ENCODE results near the gene AKT1.

Gene AKT1

DNA sequence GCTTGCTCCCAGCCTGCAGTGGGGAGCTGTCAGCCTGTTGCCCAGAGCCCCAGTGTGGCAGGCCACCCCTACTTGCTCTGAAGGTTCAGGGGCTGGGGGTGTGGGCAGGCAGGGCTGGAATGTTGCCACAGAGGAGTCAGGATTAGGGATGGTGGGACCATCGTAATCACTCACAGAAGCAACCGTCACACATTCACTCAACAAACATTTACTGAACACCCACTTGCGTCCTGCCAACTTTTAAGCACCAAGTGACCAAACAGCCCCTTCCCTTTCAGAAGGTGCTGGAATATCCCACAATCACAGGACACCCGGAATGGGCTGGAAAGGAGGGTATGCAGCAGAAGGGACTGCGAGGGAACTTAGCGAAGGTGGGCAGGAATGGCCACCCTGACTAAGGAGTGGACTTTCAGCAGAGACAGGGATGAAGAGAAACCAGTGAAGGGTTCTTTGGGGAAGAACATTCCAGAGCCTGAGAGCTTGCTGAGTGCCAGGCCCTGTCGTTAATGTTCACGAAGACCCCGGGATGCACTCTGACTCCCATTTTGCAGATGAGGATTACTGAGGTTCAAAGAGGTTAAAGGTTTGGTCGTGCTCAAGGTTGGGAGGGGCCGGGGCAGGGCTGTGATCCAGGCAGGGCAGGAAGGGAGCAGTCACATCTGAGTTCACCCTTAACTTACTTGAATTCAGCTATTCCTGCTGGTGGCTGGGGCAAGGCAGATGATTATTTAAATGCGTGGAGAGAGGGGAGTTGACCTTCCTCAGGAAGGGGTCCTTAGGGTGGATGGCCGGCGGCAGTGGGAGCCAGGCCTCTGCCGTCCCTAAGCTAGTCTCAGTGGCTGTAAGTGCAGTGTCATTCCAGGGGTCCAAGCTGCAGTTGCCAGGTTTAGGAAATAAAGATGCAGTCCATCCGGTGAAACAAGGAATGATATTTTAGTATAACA lies 3.0 kb upstream of the AKT1 start:
- no peak for DNase-seq

GRCh38 chr14:104797115-104798044 lies 1.8 kb upstream of the AKT1 start:
- DNase-seq: no peak

DNA sequence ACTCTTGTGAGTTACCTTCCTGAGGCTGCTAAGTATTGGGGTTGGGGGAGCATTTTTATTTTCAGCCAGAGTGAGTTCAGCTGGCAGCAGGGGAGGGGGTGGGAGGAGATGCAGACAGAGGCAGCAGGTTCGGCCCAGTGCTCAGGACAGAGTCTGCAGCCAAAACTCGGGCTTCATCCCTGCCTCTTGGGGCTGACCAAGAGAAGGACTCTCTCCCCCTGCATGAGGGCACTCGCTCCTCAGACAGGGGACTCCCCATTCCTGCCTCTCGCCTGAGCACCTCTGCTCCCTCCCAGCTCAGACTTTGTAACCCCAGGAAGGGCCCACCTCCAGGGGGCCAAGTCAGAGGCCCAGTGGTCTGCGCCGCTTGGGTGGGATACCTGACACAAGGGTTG lies 1.1 kb upstream of the AKT1 start:
- no peak for DNase-seq

DNA sequence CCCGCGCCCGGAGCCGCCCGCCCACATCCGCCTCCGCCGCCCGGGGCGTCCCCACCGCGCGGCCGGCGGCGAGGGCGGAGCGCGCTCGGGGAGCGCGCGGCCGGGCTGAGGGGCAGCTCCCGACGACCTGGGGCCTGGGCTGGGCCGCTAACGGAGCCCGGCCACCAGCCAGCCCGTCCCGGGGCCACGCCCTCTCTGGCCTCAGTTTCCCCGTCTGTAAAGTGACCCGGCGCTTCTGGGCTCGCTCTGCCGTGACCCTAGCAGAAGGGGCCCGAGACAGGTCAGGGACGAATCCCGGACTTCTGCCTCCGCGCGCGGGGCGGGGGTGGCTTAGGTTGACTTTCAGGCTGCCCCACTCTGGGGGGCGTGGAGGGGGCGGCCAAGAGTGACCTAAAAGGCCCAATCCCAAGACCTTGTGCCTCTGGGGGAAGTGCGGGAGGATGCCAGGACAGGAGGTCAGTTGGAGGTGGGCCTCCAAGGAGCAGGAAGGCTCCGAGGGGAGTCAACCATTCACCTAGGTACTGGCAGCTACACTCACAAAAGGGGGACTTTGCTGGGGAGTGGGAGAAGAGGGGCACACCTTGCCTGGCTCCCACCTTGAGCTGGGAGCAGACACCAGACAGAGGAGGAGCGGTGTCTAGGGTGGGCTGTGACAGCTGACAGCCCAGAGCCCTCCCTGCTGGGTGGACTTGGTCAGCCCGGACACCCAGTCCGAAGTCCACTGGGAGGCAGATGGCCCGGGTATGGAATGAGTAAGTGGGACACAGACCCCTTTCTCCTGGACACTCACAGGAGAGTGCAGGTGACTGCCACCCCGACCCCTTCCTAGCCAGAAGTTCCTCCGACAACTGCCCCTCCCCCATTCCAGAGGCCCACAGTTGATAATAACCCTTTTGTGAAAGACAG lies 486 bp upstream of the AKT1 start:
- DNase-seq: peak; percentile 65

DNA sequence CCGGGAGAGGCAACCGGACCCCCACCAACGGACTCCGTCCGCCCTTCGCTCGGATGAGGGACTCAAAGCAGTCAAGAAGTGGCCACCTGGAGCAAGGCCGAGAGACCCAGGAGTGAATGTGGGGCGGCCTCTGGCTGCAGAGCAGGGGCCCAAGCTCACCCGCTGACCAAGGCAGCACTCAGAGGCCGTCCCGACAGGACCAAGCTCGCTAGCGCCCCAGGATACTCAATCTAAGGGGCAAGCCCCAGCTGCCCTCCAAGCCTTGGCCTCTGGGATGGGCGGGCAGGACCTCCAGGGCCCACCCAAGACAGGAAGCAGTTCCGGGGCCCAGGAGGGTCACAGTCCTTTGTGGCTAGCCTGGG lies 936 bp downstream of the AKT1 start:
- DNase-seq: no peak

DNA sequence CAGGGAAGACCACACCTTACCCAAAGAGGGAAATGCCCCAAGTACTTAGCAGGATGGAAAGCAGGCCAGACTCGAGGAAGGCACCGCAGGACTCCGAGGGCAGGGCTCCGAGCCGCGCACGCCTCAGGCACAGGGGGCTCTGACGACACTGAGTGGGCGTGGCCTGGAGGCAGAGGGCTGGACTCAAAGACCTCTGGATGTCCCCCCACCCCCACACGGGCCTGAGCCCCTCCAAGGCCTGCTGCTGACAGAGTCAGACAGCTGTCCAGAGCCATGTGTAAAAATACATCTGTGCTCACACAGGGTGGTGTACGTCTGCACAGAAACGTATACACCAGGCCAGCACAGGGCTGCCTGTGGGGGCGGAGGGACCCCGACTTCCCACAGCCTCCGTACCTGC lies 1.4 kb downstream of the AKT1 start:
- peak; percentile 58 for DNase-seq

GRCh38 chr14:104793703-104793959 lies 1.9 kb downstream of the AKT1 start:
- DNase-seq: no peak

DNA sequence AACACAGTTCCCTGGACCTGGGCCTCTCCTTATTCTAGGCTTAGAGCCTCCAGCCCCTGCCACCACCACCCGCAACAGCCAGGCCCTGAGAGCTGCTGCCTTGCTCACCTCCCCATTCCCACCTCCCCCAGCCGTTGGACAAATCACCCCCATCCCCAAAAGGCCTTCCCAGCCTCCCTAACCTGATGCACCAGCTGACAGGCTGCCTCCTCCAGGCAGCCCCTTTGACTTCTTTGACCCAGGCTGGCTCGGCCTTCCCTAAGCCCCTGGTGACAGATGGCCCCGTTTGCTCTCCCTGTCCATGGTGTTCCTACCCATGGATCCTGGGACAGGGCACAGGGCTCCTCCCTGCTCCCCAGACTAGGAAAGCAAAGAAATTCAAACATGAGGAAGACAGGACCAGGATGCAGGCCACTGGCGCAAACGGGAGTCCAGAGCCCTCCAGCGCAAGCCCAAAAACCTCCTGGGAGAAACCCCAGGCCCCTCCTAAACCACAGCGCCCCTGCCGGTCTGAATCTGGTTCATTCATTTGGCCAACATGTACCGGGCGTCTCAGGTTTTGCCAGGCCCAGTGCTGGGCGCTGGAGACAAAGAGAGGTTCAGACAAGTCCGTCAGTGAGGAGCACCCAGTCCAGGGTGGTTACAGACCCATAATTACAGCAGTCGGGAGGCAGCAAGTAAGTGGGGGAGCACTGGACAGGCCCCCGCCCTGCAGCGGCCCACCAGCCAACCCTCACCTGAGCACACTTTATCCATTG lies 2.4 kb downstream of the AKT1 start:
- no peak for DNase-seq

DNA sequence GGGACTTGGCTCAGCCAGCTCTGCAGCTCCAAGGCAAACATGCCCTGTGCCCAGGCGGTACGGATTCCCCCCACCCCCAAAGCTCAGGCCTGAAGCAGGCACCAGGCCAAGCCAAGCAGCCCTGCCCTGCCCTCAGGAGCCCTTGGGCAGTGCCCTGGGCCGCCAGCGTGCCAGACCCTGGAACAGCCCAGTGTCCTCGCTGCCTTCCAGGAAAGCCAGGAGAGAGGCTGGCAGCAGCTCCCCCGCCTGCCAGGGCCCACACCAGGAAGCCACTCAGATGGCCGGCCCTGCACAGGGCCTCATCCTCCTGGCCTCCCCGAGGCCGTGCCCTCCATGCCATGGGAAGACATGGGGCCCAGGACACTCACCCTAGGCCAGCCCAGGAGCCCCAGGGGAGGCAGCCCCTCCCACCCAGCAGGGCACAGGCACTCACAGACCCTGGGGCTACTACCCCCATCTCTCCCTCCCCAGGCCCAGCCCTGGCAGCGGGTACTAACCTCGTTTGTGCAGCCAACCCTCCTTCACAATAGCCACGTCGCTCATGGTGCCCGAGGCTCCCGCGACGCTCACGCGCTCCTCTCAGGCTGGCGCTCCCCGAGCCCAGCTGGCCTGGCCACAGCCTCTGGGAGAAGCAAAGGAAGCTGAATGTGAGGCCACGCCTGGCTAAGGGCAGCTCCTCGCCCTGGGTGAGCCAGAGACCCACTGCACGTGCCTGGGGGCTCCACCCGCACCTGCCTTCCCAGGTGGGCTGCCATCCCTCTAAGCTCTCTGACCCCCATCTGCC lies 3.3 kb downstream of the AKT1 start:
- no peak for DNase-seq

- no peak for DNase-seq
These were observed 4.1 kb downstream of the AKT1 start for GRCh38 chr14:104791425-104791824.

DNA sequence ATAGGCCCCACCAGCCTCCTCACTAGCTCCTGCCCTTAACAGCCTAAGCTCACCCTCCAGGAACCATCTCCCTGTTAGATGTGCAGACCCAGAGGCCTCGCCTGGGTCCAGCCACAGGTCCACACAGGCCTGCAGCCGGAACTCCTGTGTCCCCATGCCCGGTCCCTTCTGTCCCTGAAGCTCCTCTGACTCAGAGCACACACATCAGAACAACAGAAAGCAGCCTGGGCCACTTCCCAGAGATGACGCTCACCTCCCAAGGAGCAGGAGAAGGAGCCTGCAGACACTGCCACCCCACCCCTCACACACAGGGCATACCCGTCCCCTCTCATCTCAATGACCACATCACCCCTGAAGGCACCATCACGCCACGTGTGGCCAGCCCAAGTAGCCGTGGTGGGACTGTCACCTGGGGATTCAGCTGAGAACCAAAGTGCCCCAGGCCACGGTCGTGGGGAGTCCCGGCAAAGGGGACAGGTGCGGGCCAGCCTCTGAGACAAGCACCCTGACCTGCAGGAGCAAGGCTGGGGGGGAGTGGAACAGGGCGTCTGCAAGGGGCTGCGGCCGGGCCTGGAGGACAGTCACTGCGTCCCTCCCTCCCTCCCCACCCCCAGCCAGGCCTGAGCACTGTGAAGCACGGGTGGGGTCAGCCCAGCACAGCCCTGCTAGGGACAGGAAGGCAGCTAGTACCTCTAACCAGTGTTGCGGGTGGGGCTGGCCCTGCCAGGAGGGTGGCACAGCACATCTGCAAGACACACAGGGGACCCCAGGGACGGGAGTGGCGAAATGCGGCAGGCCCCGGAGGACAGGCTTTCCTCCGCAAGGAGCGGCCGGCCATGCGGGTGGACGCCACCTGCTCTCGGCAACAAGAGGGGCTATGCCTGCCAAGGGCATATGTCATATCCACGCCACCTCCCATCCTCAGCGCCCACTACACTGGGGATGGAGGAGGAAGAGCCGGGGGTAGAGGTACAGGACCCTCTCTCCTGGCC lies 5.5 kb downstream of the AKT1 start:
- no peak for DNase-seq

DNA sequence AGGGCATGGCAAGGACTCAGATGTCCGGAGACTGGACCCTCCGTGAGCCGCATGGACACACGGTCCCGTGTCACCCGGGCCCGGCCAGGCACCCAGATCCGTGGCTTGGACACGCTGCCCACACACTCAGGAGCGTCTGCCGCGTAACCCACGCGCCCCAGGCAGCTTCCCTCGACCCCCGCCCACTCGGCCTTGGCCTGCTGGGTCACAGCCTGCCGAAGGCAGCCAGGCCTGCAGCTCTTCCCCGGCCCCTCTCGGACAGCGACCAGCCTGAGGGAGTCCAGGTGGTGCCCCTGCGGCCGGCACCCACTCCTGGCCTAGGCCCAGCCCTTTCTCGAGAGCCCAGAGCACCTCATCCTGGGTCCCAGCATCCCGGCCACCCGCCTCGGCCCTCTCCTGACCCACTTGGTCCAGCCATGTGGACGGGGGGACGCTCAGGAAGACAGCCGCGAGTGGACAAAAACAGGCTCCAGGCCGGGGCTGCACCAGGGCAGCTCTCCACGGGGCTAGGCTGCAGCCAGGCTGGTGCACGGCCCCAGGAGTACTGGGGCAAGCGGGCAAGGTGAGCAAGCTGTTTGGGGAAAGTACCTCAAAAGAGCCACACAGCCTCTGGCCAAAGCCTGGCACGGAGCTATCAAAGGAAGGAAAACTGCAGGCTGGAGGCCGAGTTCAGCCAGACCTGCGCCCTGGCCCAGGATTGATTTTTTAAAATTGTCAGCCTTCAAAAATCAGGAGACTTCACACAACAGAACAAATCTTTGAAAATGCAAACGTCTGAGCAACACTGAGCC lies 6.5 kb downstream of the AKT1 start:
- DNase-seq: no peak

GRCh38 chr14:104788161-104788818 lies 7.3 kb downstream of the AKT1 start:
- DNase-seq: no peak

GRCh38 chr14:104787736-104788135 lies 7.8 kb downstream of the AKT1 start:
- DNase-seq: no peak

GRCh38 chr14:104786726-104787675 lies 8.5 kb downstream of the AKT1 start:
- no peak for DNase-seq

- no peak for DNase-seq
These were observed 9.4 kb downstream of the AKT1 start for GRCh38 chr14:104786091-104786586.

DNA sequence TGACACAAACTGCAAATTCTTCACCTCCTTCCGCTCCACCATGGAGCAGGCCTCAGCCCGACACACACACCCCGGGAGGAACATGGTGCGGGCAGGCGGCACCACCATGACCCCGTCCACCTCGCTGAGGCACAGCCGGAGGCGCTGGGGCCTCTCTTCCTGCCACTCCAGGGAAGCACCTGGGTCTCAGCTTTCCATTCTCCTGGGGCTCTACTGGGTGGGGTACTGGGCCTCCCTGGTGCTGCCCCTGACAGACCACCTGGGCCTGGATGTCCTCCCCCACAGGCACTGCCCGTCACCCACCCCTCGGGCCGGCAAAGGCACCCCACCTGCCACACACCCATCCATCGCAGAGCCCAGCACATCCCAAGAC lies 9.9 kb downstream of the AKT1 start:
- DNase-seq: no peak
